Posterior vena cava (tissue), 2 donors: ENCODE data around the gene BRI3. TPM values are rescaled to one million over a fixed set of nuclear protein-coding genes. Genes with fewer than 3 reads are reported as not detected.

Source experiments
- DNase-seq: peaks from one replicate; pipeline ENCODE4 v3.0.0-alpha.2; 2020; ENCODE audit warnings: low spot score
- intact Hi-C, 2 donors: fragments of 100-400 bp; cut with DNase I; formaldehyde crosslinking; loops; one replicate each; pipeline versions ENCODE4 v1.14.1 to v1.14.2; 2022 to 2023
- total RNA-seq, 2 donors: library from RNA; stranded (reverse); fragmentation: NEBNext Ultra II Directional; extraction: Animal tissue kit (Norgen Biotek cat#: 25700); gene quantifications; one replicate each; pipeline ENCODE4 v1.2.1, GENCODE V29; 2021
- donor health status: DM: yes; HTN: yes; CAD: no.
- donor health status: DM: yes; HTN: yes; CAD: no.

The BRI3 gene
- total RNA-seq, 2 donors from 2014 or later: 183 to 193 TPM

GRCh38 chr7:98329100-98329790 lies 47.8 kb downstream of the BRI3 start:
- DNase-seq: no peak
- intact Hi-C loops: no loop called here

GRCh38 chr7:98329791-98330373 lies 48.4 kb downstream of the BRI3 start:
- no peak for DNase-seq
- intact Hi-C loops: no loop called here

GRCh38 chr7:98330926-98331529 lies 49.5 kb downstream of the BRI3 start:
- intact Hi-C loops: no loop called here
- no peak for DNase-seq

DNA sequence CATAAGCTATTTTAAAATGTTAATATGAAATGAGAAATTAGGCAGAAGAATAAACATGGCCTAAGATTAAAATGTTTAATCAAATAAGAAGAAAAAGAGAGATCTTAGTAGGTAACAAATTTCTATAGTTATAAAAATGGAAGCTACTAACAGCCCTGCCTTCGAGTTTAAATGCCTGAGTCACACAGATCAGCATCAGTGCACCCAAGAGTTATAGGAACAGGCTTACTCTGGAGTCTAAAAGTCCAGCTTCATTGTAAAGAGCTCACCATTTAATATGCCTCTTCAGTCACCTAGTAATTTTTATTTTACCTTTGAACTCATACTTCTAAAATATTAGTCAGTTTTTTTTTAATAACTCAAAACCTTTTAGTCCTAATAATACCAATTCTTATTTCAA lies 52.6 kb downstream of the BRI3 start:
- intact Hi-C loops: no loop called here
- DNase-seq: no peak

GRCh38 chr7:98335411-98335977 lies 54.0 kb downstream of the BRI3 start:
- no peak for DNase-seq
- intact Hi-C loops: no loop called here

DNA sequence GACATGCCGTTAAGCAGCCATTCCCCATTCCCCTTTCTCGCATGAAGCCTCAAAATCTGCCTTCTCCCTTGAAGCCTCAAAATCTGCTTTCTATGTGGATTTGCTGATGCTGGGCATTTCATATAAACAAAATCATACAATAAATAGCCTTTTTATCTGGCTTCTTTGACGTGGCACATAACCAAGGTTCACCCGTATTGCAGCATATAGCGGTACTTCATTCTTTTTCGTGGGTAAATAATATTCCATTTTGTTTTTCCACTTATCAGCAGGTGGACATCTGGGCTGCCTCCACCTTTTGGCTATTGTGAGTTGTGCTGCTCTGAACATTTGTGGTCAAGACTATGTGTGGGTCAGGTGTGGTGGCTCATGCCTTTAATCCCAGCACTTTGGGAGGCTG lies 57.0 kb downstream of the BRI3 start:
- no peak for DNase-seq
- intact Hi-C loops: no loop called here

DNA sequence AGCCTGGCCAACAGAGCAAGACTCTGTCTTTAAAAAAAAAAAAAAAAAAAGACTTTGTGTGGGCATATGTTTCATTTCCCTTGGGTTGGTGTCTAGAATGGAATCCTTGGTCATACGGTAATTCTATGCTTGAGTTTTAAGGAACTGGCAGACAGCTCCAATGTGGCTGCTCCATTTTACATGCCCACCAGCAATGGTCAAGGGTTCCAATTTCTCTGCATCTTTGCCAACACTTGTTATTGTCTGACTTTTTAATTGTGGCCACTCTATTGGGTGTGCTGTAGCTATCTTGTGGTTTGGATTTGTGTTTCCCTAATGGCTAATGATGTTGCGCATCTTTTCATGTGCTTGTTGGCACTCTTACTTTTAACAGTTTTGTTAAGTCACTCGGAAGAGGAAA lies 57.6 kb downstream of the BRI3 start:
- intact Hi-C loops: no loop called here
- no peak for DNase-seq

DNA sequence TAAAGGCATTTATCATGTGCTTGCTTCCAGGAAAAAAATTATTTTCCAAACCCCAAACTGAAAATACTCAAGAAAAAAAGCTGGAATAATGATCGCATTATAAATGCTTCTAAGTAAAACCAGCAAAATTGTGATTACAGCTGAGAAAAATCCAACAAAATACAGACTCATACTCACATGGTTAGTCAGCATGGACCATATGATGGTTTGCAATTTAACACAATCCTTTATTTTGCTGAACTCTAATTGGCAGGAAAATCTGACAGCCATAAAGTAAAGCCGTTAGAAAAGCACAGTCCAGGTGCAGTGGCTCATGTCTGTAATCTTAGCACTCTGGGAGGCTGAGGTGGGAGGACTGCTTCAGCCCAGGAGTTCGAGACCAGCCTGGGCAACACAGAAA lies 59.6 kb downstream of the BRI3 start:
- intact Hi-C loops: no loop called here
- no peak for DNase-seq

Other genes with a start within 250 kb of the BRI3 start
- 10 to 100 TPM; 13.0 to 17.9 TPM for gene LMTK2, start 174.8 kb upstream of the BRI3 start, total RNA-seq
- under 1 TPM in 1 of 2 donors, not detected in 1; 0.71 TPM for gene BHLHA15, start 70.2 kb upstream of the BRI3 start, total RNA-seq
- gene TECPR1, start 29.5 kb upstream of the BRI3 start, total RNA-seq: 10 to 100 TPM; 29.7 to 36.7 TPM
- gene BAIAP2L1, start 119.4 kb downstream of the BRI3 start, total RNA-seq: 1 to 10 TPM; 1.5 to 1.6 TPM